PC-3 (cell line): ENCODE data around the gene ARIH2.

Experiments
- CTCF ChIP-seq: fragments of 300-600 bp; sonication (generic); conservative IDR thresholded peaks from 2 replicates; pipeline ENCODE4 v1.5.1; 2017; ENCODE audit warnings: antibody characterized with exemption, low read depth, mild to moderate bottlenecking, low read length
- EZH2 ChIP-seq: fragments of 300-600 bp; sonication (generic); IDR thresholded peaks from one replicate; pipeline ENCODE4 v1.6.1; 2017; ENCODE audit warnings: antibody characterized with exemption, mild to moderate bottlenecking, low read length; ENCODE audit not compliant: unreplicated experiment
- EZH2phosphoT487 ChIP-seq: fragments of 300-600 bp; sonication (generic); IDR thresholded peaks from 2 replicates; pipeline ENCODE4 v1.6.1; 2018; ENCODE audit warnings: mild to moderate bottlenecking, antibody characterized with exemption, low read length, borderline replicate concordance

DNA sequence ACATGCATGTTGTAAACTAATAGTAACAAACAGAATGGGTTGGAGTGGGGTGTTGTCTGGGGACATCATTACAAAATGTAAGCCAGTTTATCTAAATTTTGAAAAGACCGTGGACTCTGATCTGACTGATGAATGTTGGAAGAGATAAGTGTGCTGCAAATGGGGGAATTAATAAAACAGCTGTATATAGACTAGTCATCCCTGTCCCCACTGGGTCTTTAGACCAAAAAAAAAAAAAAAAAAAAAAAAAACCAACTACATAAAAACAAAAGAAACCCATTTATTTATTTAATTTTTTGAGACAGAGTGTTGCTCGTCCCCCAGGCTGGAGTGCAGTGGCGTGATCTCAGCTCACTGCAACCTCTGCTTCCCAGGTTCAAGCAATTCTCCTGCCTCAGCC lies 20.0 kb downstream of the ARIH2 start:
- no peak for TF ChIP-seq CTCF
- no peak for TF ChIP-seq EZH2phosphoT487
- no peak for TF ChIP-seq EZH2
